Caco-2 (cell line): ENCODE results near the gene CRISPLD2. TPM values are rescaled to one million over a fixed set of nuclear protein-coding genes. Genes with fewer than 3 reads are reported as not detected.
"Not testable (repeated sequence)": the region's sequence is repeated elsewhere in the genome, so short reads cannot be mapped to it uniquely, and the experiment has no call there.

ENCODE experiments used
- BruUV-seq: library from RNA; stranded (reverse); fragments of 400-500 nt; replicated peaks from 2 replicates; lab custom pipeline; 2021; lab: Mats Ljungman, UMichigan
- CTCF ChIA-PET: fragments of 300-600 bp; sonication (Branson Sonifier 250); formaldehyde crosslinking; loops from one replicate; lab custom pipeline; 2022; ENCODE audit warnings: antibody characterized with exemption; lab: Charles Lee
- POLR2A ChIA-PET: fragments of 300-600 bp; sonication (Branson Sonifier 250); formaldehyde crosslinking; loops from one replicate; lab custom pipeline; 2022; ENCODE audit warnings: antibody characterized with exemption; lab: Charles Lee
- DNase-seq, 2 experiments: peaks; one replicate each; pipeline versions ENCODE4 v3.0.0 to v3.0.0-alpha.2; 2020 to 2022
- H3K27me3 ChIP-seq: replicated peaks from 2 replicates; pipeline ENCODE4 v1.6.0; 2011; ENCODE audit warnings: low read length; ENCODE audit not compliant: control insufficient read depth, insufficient read depth
- H3K36me3 ChIP-seq: 2 replicates; pipeline ENCODE4 v1.5.1; 2011; ENCODE audit warnings: low read length; ENCODE audit not compliant: control insufficient read depth, insufficient read depth
- H3K4me1 ChIP-seq: fragments of 250-450 bp; sonication (Bioruptor Pico); 2 replicates; pipeline ENCODE4 v1.5.1; 2020; ENCODE audit warnings: mild to moderate bottlenecking
- H3K4me3 ChIP-seq: 2 replicates; pipeline ENCODE4 v1.5.1; 2011; ENCODE audit warnings: low read depth, mild to moderate bottlenecking, control low read depth, low read length
- H3K9me3 ChIP-seq: fragments of 250-450 bp; sonication (Bioruptor Pico); 2 replicates; pipeline ENCODE4 v1.5.1; 2020; ENCODE audit warnings: mild to moderate bottlenecking, moderate library complexity
- H3K27ac Mint-ChIP-seq: one replicate; pipeline ENCODE4 v1.8.0; 2022; ENCODE audit warnings: mixed read lengths; ENCODE audit not compliant: unreplicated experiment
- H3K27me3 Mint-ChIP-seq: one replicate; pipeline ENCODE4 v1.8.0; 2022; ENCODE audit warnings: mixed read lengths; ENCODE audit not compliant: insufficient read depth, unreplicated experiment
- H3K36me3 Mint-ChIP-seq: one replicate; pipeline ENCODE4 v1.8.0; 2022; ENCODE audit warnings: mild to moderate bottlenecking, mixed read lengths; ENCODE audit not compliant: insufficient read depth, unreplicated experiment
- H3K4me1 Mint-ChIP-seq: one replicate; pipeline ENCODE4 v1.8.0; 2022; ENCODE audit warnings: low read depth, mixed read lengths; ENCODE audit not compliant: unreplicated experiment
- H3K4me3 Mint-ChIP-seq: one replicate; pipeline ENCODE4 v1.8.0; 2022; ENCODE audit warnings: mild to moderate bottlenecking, moderate library complexity, mixed read lengths; ENCODE audit not compliant: unreplicated experiment
- H3K9me3 Mint-ChIP-seq: one replicate; pipeline ENCODE4 v1.8.0; 2022; ENCODE audit warnings: mixed read lengths; ENCODE audit not compliant: unreplicated experiment
- intact Hi-C: fragments of 100-400 bp; cut with micrococcal nuclease; formaldehyde crosslinking; loops from one replicate; pipeline ENCODE4 v1.10.0; 2022; ENCODE audit not compliant: unreplicated experiment
- total RNA-seq: library from RNA; stranded (reverse); gene quantifications from 2 replicates; pipeline ENCODE4 v1.2.3, GENCODE V29; 2022
- TF ChIP-seq, protein P1 (sequence below), 2 experiments: fragments of 200-600 bp in 1 of 2; IDR thresholded peaks; 1 replicate in 1 of 2; 2 replicates in 1 of 2; pipeline versions ENCODE4 v1.5.1 to v1.8.0; 2011 to 2022; ENCODE audit warnings: antibody characterized with exemption in 1 of 2, control low read depth in 1 of 2, inconsistent platforms in 1 of 2, low read depth in 1 of 2, low read length in 1 of 2, mild to moderate bottlenecking in 1 of 2, moderate library complexity in 1 of 2; ENCODE audit not compliant: insufficient read depth in 1 of 2, severe bottlenecking in 1 of 2, unreplicated experiment in 1 of 2

Gene CRISPLD2
- total RNA-seq, 1 experiment from 2014 or later, result 4.0 TPM

DNA sequence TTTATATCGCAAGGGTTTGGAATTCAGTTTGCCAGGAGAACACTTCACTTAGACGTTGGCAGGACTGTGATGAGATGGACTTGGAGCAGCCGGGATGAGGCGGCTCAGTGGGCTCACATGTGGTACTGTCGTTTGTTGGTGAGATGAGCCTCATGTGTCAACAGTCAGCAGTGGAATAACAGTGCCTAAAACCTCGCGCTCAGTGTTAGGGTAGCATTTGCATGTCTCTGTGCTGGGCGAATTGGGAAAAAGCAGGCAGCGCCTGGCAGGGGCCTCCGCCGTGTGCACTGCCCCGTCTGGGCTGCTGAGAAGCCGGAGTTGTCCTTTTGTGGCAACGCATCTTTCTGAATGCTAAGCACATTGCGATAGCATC lies 49.7 kb downstream of the CRISPLD2 start:
- TF ChIP-seq, protein P1, sequence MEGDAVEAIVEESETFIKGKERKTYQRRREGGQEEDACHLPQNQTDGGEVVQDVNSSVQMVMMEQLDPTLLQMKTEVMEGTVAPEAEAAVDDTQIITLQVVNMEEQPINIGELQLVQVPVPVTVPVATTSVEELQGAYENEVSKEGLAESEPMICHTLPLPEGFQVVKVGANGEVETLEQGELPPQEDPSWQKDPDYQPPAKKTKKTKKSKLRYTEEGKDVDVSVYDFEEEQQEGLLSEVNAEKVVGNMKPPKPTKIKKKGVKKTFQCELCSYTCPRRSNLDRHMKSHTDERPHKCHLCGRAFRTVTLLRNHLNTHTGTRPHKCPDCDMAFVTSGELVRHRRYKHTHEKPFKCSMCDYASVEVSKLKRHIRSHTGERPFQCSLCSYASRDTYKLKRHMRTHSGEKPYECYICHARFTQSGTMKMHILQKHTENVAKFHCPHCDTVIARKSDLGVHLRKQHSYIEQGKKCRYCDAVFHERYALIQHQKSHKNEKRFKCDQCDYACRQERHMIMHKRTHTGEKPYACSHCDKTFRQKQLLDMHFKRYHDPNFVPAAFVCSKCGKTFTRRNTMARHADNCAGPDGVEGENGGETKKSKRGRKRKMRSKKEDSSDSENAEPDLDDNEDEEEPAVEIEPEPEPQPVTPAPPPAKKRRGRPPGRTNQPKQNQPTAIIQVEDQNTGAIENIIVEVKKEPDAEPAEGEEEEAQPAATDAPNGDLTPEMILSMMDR (IDR thresholded peaks at IDR 0.05; ENCODE audit: insufficient read depth in 1 of 2, low read depth in 1 of 2, low read length in 1 of 2, severe bottlenecking in 1 of 2, unreplicated experiment in 1 of 2), result no peak
- no peaks in the 10 kb centered on the region for H3K27me3 Mint-ChIP-seq
- H3K36me3 Mint-ChIP-seq, result no peaks in the 10 kb centered on the region
- ChIA-PET CTCF (no interaction called here), POLR2A (no interaction called here)
- no peaks in the 10 kb centered on the region for H3K4me1 Mint-ChIP-seq
- Histone ChIP-seq H3K4me1 (0 out of 2 replicates have a peak, but pooled peaks cover 6% of the 10 kb centered on the region), H3K9me3 (no peaks in the 10 kb centered on the region), H3K27me3 (no peaks in the 10 kb centered on the region), H3K4me3 (no peak overlapping the region), H3K36me3 (no peaks in the 10 kb centered on the region)
- no peaks in the 10 kb centered on the region for H3K9me3 Mint-ChIP-seq
- no peak overlapping the region for H3K4me3 Mint-ChIP-seq
- intact Hi-C loops, result no loop called here
- BruUV-seq, result no TSS peak
- DNase-seq, result no peak
- H3K27ac Mint-ChIP-seq, result no peak overlapping the region

GRCh38 chr16:84872971-84873370 lies 53.2 kb downstream of the CRISPLD2 start:
- H3K4me1 Mint-ChIP-seq, H3K36me3 ChIP-seq, DNase-seq, H3K27me3 ChIP-seq, H3K9me3 ChIP-seq, H3K36me3 Mint-ChIP-seq, H3K4me3 ChIP-seq, H3K9me3 Mint-ChIP-seq, intact Hi-C loops, CTCF ChIA-PET, H3K4me3 Mint-ChIP-seq, H3K27me3 Mint-ChIP-seq, H3K27ac Mint-ChIP-seq, H3K4me1 ChIP-seq, BruUV-seq, POLR2A ChIA-PET: not testable (repeated sequence)

- no peak for DNase-seq
- H3K36me3 ChIP-seq, result no peaks in the 10 kb centered on the region
- no peaks in the 10 kb centered on the region for H3K27me3 Mint-ChIP-seq
- H3K4me3 Mint-ChIP-seq, result no peak overlapping the region
- H3K4me1 Mint-ChIP-seq, result no peaks in the 10 kb centered on the region
- BruUV-seq, result no TSS peak
- TF ChIP-seq, protein P1 (IDR thresholded peaks at IDR 0.05; ENCODE audit: insufficient read depth in 1 of 2, low read depth in 1 of 2, low read length in 1 of 2, severe bottlenecking in 1 of 2, unreplicated experiment in 1 of 2), result no peak
- CTCF ChIA-PET, result interaction anchor here (0.6 kb wide), 3 partner anchors 21 to 601 kb away, joined by 3 to 5 read pairs (median 4); no protein-coding TSS in a partner anchor
- H3K9me3 Mint-ChIP-seq, result no peaks in the 10 kb centered on the region
- no peaks in the 10 kb centered on the region for H3K27me3 ChIP-seq
- intact Hi-C loops, result no loop called here
- POLR2A ChIA-PET, result no interaction called here
- no peak overlapping the region for H3K27ac Mint-ChIP-seq
- H3K4me1 ChIP-seq, result no peaks in the 10 kb centered on the region
- H3K36me3 Mint-ChIP-seq, result no peaks in the 10 kb centered on the region
- no peak overlapping the region for H3K4me3 ChIP-seq
- no peaks in the 10 kb centered on the region for H3K9me3 ChIP-seq
Measured at GRCh38 chr16:84874004-84874435, 54.2 kb downstream of the CRISPLD2 start.

GRCh38 chr16:84874553-84874952 lies 54.8 kb downstream of the CRISPLD2 start:
- Mint-ChIP-seq H3K4me1 (no peaks in the 10 kb centered on the region), H3K27ac (no peak overlapping the region), H3K36me3 (no peaks in the 10 kb centered on the region), H3K27me3 (no peaks in the 10 kb centered on the region), H3K9me3 (no peaks in the 10 kb centered on the region), H3K4me3 (no peak overlapping the region)
- POLR2A ChIA-PET, result no interaction called here
- H3K36me3 ChIP-seq, result no peaks in the 10 kb centered on the region
- intact Hi-C loops, result no loop called here
- BruUV-seq, result no TSS peak
- H3K27me3 ChIP-seq, result no peaks in the 10 kb centered on the region
- H3K9me3 ChIP-seq, result no peaks in the 10 kb centered on the region
- no peak for DNase-seq
- CTCF ChIA-PET, result no interaction called here
- H3K4me3 ChIP-seq, result no peak overlapping the region
- no peaks in the 10 kb centered on the region for H3K4me1 ChIP-seq
- TF ChIP-seq, protein P1 (IDR thresholded peaks at IDR 0.05; ENCODE audit: insufficient read depth in 1 of 2, low read depth in 1 of 2, low read length in 1 of 2, severe bottlenecking in 1 of 2, unreplicated experiment in 1 of 2), result no peak
